Activated CD4-positive, alpha-beta T cell treated with anti-CD3 and anti-CD28 coated beads for 48 hours (primary cell): ENCODE measurements around the gene RBM26.
A peak's percentile ranks its signal among the peaks of the same experiment; 100 is the strongest.

Experiments
- DNase-seq: peaks from one replicate; pipeline ENCODE4 v3.0.0-alpha.2; 2020

The RBM26 gene, protein sequence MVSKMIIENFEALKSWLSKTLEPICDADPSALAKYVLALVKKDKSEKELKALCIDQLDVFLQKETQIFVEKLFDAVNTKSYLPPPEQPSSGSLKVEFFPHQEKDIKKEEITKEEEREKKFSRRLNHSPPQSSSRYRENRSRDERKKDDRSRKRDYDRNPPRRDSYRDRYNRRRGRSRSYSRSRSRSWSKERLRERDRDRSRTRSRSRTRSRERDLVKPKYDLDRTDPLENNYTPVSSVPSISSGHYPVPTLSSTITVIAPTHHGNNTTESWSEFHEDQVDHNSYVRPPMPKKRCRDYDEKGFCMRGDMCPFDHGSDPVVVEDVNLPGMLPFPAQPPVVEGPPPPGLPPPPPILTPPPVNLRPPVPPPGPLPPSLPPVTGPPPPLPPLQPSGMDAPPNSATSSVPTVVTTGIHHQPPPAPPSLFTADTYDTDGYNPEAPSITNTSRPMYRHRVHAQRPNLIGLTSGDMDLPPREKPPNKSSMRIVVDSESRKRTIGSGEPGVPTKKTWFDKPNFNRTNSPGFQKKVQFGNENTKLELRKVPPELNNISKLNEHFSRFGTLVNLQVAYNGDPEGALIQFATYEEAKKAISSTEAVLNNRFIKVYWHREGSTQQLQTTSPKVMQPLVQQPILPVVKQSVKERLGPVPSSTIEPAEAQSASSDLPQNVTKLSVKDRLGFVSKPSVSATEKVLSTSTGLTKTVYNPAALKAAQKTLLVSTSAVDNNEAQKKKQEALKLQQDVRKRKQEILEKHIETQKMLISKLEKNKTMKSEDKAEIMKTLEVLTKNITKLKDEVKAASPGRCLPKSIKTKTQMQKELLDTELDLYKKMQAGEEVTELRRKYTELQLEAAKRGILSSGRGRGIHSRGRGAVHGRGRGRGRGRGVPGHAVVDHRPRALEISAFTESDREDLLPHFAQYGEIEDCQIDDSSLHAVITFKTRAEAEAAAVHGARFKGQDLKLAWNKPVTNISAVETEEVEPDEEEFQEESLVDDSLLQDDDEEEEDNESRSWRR

DNA sequence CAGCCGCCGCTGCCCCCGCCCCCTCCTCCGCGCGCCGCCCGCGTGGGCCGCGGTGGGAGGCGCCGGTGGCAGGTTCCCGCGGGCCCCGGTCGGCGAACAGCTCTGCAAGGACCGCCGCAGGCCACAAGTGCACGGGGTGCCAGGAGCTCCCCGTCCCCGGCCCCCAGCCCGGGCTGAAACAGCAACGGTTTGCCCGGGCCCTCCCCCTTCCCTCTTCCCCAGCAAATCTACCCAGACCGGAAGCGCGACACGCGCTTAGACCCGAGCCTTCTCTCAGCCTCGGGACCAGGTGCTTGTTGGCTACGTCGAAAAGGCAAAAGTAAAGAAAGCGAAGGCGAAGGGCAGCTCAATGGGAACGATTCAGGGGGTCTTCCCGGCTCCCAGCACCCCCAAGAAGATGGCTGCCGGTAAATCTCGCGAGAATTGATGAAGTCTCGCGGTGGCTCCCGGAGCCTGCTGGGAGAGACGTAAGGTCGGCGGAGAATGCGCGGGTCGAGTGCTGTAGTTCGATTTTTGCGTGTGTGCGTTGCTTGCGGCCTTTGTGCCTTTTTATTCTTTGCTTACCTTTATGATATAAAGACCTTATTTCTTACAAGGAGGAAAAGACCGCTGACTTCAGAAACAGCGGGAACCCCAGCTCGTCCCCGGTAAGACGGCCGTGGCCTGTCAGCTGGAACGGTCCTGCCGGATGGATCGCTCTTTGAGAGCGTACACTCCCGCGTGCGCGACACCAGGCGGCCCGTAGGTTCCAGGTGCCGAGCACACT, at the start of gene RBM26:
RBM26 (minus strand) TSS at position 425 of the 766 bp plus-strand sequence. CDS start 481 bp downstream, outside the sequence.
- peak; percentile 95 for DNase-seq

DNA sequence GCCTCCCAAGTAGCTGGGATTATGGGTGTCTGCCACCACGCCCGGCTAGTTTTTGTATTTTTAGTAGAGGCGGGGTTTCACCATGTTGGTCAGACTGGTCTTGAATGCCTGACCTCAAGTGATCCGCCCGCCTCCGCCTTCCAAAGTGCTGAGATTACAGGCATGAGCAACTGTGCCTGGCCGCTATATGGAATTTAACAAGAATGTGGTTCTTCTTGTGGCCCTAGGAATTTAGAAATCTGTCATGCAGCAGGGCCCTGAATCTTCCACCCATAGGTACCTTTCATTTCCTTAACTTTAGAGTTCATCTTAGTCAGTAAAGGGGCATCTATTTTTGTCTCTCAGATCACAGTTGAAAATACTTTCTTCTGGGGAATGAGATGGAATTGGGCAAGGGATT, 49.3 kb upstream of the RBM26 start:
- no peak for DNase-seq

DNA sequence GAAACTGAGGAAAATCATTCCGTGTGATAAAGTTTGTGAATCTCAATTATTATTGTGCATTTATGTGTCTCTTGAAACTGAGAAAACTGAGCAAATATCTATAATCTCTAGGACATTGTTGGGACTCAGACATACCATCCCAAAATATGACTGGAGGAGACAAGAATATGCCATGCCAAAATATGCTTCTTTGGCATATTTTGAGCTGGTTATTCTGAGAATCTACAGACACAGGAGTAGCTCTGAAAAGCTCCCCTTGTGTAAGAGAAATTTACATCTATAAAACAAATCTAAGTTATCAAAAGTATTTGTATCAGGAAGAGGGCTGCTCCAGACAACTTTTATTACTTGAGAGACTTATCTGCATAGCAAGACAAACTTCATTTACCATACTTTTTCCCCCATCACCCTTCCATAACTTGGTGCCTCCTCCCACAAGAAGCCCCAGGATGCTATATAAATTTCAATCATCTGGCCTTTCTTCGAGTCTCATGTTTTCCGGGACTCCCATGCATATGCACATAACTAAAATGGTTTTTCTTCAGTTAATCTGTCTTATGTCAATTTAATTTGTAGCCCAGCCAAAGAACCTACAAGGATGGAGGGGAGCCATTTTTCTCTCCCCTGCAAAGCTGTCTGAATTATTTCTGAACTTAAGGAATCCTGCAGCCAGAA, 46.3 kb upstream of the RBM26 start:
- no peak for DNase-seq

DNA sequence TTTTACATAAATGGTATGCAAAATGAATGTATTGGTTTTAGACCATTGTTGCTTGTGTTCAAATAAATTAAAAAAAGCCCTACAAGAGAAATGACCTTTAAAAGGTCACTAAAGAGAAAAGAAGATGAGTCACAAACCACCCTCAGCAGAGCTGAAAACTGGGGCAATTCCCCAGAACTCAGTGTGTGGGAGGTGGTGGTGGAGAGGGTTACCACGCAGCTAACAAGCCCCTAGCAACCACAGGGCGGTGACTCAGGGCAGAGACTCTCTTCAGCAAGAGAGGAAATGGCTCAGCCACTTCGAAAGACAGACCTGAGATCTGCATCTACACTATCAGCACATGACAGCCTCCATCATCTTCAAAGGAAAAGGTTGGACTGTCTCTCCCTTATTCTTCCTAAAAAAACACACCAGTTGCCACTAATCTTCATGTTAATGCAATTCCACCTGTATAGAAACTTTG, 45.5 kb upstream of the RBM26 start:
- peak; percentile 96 for DNase-seq

DNA sequence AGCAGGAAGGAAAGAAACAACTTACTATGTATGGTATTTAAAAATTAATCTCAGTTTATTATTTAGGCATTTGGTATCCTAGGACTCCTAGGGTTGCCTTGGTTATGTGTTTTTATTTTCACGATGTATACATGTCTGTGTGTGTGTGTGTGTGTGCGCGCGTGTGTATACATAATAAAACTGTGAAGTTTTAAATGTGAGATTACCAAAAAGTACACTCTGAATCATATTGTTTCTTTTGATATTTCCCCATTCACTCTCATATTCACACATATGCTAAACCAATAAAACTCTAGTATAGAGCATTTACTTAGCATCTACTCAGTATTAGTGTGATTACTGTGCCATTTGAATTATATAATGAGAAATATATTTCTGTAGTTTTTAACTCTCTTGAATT, 44.1 kb upstream of the RBM26 start:
- peak; percentile 56 for DNase-seq

DNA sequence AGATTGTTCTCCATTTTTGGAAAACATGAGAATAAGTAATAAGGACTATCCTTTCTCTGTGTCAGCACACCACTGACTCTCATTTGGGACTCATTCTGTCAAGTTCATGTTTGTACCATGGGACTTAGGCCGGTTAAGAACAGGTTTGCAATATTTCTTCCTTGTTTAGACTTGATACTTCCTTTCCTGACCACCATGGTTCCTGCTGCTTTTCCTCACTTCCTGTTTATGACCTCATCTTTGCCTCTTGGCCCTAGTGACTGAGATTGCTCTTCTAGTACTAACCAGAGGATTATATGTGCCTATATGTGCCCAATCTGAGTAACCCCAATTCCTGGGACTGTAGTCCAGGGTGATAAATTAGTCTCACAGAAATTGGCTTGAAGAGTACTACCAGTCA, 42.4 kb upstream of the RBM26 start:
- no peak for DNase-seq

DNA sequence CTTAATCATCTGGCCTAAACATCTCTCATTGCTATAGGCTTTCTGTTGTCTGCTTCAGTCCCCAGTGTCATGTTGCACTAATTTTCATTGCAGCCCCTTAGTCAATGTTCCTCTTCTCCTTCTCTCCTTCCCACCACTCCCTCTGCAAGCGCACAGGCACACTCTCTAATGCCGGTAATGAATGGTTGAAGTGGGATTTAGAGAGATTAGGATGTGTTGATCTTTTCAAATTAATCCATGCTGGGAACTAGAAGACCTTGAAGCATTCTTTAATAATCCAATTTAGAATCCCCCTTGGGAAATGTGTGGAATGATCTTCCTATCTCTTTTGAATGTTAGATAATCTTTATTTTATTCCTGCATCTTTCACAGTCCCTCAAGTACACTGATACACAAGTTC, 41.7 kb upstream of the RBM26 start:
- DNase-seq: no peak

DNA sequence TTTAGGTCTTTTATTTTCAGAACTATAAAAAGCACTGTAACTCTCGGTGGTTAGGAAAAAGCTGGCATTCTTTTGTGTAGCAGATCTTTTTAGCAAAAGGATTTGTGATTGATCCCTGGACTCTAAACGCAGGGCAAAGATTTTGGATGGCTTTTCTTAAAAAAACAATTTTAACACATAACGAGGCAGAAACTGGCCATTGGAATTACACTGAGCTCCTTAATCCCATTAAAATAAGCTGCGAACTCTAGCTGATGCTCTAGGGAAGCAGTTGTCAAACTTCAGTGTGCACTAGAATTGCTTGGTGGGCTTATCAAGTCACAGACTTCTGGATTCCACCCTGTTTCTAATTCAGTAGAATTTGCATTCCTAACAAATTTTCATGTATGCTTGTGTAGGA, 41.1 kb upstream of the RBM26 start:
- no peak for DNase-seq

DNA sequence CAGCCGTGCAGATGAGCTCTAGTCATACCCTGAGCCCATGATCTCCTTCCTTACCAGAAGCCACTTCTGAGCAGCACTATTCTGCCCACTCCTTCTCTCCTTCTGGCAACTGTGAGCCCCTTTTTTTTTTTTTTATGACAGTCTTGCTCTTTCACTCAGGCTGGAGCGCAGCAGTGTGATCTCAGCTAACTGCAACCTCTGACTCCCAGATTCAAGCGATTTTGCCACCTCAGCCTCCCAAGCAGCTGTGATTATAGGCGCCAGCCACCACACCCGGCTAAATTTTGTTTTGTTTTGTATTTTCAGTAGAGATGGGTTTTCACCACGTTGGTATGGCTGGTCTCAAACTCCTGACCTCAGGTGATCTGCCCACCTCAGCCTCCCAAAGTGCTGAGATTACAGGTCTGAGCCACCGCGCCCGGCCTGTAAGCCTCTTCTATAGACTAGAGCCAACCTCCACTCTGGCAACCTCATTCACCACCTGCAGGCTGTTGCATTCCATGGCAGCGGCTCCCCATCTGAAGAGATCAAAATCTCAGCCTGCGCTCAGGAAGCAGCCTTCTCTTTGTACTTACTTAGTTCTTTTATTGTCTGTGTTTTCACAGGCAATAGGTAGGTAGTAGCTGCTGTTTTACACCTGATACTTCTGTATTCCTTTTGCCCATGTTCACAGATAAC, 40.1 kb upstream of the RBM26 start:
- DNase-seq: peak; percentile 54

DNA sequence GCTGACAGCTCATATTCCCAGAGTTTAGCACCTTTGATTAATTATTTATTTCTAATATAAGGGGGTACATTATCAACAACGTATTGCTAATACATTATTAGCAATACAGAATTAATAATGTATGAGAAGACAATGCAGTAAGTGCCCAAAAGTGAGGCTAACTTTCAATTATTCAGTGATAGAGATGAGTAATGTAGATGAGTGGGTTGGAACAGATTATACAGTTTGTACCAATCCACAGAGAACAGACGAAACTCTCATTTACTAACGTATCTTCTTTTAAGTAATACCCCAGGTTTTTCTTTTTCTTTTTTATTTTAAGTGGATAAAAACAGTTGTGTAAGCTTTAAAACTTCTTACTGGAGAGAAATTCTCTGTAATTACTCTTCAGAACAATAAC, 36.7 kb upstream of the RBM26 start:
- DNase-seq: no peak

DNA sequence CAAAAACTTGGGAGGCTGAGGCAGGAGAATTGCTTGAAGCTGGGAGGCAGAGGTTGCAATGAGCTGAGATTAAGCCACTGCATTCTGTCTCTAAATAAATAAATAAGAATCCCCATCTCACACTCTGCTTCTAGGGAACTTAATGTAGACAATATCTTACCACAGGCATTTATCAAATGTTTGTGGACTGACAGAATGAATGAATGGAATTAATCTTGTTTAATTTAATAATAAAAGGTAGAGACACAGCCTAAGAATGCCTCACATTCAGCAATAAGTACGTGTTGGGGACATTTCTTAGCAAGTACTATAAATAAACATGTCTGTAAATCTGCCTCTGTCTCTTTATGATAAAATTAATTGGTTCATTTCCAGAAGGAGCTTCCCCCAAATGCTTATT, 36.2 kb upstream of the RBM26 start:
- DNase-seq: no peak

DNA sequence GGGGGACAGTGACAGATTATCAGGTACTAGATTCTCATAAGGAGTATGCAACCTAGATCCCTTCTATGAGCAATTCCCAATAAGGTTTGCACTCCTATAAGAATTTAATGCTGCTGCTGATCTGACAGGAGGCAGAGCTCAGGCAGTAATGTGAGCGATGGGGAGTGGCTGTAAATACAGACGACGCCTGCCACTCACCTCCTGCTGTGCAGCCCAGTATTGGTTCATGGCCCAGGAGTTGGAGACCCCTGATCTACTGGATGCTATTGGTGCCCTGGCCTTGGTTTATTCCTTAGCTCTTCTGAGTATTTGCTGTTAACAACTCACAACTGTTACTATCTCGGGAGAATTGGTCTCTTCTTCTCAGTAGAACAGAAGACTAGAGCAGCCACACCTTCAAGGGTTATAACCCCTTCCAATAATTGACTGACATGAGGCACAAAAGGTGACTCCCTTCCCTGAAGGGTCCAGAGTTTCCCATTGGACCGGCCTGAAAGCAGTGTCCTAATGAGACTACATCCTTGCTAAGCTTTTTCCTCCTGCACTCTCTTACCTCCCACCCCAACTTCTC, 35.0 kb upstream of the RBM26 start:
- DNase-seq: no peak

DNA sequence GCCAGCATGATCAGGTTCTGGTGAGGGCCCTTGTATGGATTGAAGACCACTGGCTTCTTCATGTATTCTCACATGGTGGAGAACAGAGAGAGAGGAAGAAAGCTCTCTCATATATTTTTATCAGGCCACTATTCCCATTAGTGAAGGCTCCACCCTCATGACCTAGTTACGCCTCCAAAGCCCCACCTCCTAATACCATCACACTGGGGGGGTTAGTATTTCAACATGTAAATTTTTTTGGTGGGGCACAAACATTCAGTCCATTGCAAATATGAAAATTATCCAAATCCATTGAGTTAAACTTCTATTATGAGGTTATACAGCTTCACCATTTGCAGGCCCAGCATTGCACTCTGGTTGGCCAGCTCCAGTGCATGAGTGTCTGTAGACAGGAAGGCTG, 33.2 kb upstream of the RBM26 start:
- DNase-seq: no peak

DNA sequence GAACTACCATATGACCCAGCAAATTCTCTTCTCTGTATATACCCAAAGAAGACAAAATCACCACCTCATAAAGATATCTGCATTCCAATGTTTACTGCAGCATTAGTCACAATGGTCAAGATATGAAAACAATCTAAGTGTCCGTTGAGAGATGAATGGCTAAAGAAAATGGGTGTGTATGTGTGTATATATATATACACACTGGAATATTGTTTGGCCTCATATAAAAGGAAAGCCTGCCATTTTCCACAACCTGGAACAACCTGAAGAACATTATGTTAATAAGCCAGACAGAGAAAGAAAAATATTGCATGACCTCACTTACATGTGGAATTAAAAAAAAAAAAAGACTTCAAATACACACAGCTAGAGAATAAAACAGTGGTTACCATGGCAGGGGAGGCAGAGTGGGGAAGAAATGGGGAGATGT, 29.5 kb upstream of the RBM26 start:
- DNase-seq: no peak

DNA sequence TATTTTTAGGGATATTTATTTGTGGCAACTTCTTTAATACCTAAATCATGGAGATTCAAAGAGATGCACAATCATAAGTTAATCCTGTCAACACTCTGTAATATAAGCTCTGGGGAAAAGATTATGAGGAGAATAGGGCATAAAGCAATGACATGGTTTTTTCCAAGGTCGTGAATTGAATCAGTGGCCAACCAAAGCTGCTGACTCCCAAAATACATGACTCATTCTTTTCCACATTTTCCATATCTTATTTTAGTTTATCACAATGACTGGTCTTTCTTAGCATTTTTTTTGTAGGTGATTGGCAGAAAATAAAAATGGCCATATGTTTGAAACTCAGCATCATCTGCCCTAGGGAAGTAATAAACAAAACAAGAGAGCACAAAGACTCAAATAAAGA, 28.5 kb upstream of the RBM26 start:
- no peak for DNase-seq

DNA sequence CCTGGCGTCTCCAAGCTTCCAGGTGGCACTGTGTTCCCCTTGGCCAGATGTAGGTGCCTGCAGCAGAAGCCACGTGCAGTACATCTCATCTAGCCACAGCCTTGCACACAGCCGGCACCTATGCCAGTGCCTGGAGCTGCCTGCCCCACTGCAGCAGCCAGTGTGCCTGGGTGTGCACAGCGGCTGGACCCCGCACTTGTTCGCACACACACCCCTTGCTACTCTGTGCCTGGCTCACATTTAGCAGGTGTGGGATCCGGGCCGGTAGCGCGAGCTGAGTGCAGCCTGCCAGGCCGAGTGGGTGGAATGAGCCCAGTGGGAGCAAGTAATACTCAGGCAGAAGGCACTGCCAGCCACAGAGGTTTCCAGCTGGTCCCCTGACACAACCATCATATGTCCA, 26.9 kb upstream of the RBM26 start:
- no peak for DNase-seq

DNA sequence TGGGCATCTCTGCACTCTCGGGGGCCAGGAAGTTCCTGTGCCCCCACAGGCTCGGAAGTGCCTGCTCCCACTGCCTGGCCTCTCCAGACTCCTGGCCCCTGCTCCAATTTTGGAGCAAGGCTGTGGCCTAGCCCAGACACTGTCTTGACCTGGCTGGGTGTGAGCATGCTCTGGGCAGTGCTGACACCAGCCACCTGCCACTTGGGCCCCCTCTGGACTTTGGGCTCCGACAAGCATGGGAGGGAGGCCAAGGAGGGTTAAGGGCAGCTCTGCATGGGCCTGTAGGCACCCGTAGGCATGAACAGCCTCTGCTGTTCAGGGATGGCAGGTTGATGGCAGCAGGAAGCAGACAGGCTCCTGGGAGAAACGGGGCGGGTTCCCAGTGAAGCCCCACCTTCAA, 26.0 kb upstream of the RBM26 start:
- DNase-seq: no peak

DNA sequence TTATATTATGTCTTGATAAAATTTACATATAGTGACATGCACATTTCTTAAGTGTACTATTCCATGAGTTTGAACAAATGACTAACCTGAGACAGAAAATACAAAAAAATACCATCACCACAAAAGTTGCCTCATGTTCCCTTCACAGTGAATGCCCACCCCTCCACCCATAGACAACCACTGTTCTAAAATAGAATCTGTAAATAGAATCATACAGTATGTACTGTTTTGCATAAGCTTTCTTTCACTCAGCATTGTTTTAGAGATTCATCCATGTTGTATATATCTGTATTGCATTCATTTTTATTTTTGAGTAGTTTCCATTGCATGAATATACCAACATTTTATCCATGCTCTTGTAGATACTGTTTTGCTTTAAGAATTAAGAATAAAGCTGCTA, 23.3 kb upstream of the RBM26 start:
- no peak for DNase-seq

DNA sequence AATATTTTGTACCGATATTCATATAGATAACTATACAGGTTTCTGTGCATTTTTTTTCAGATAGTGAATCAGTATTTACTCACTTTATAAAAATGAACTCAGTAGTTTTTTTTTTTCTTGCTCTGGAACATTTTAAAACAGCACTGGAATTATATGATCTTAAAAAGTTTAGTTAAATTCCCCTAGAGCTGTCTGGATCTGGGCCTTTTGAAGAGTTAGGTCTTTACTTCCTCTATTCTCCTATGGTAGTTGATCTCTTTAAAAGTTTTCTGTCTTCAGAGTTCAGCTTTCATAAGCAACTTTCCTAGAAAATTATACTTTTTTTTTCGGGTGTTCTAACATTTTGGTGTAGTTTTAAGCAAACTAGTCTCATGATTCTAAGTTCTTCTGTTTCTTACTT, 21.8 kb upstream of the RBM26 start:
- DNase-seq: no peak

DNA sequence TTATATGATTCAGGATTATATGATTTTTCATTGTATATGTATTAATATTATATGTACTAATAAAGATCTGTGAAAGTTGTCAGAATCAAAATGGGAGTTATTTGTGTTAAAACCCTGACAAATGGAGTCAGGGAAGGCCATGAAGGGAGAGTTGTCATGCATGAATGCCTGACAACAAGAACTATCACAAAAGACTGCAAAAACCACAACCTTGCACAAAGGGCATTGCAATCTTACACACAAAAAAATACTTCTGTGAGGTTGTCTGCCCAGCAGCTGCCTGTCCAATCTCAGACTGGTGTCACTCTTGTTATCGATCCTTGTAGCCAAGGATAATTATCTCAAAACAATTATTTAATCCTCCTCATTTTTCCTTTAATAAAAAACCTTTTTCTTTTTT, 21.2 kb upstream of the RBM26 start:
- no peak for DNase-seq
